Natural killer cell (primary cell): ENCODE results near the gene BRF1. TPM values are rescaled to one million over a fixed set of nuclear protein-coding genes. Genes with fewer than 3 reads are reported as not detected.
A peak's percentile ranks its signal among the peaks of the same experiment; 100 is the strongest.

Experiments
- ATAC-seq, 3 donors: fragments of 150-1000 bp in 2 of 3; fragments of 200-7000 bp in 1 of 3; cut with Tn5 transposase; 1 replicate in 1 of 3; 2 replicates in 2 of 3; pipeline ENCODE4 v1.10.0; 2021; ENCODE audit warnings: mild to moderate bottlenecking in 2 of 3, moderate library complexity in 2 of 3
- DNase-seq, 2 donors: peaks; one replicate each; pipeline versions ENCODE4 v3.0.0 to v3.0.0-alpha.2; 2013 to 2021; ENCODE audit warnings: mixed read lengths in 1 of 2
- H3K27ac ChIP-seq: one replicate; pipeline ENCODE4 v1.5.1; 2013; ENCODE audit warnings: mild to moderate bottlenecking, low read length
- H3K27me3 ChIP-seq: one replicate; pipeline ENCODE4 v1.6.1; 2013; ENCODE audit warnings: low read length; ENCODE audit not compliant: control insufficient read depth, insufficient read depth
- H3K36me3 ChIP-seq: one replicate; pipeline ENCODE4 v1.6.1; 2013; ENCODE audit warnings: low read length; ENCODE audit not compliant: control insufficient read depth, insufficient read depth
- H3K4me1 ChIP-seq: one replicate; pipeline ENCODE4 v1.6.1; 2013; ENCODE audit warnings: low read length; ENCODE audit not compliant: control insufficient read depth, insufficient read depth
- H3K4me3 ChIP-seq: one replicate; pipeline ENCODE4 v1.5.1; 2013; ENCODE audit warnings: low read length
- H3K9me3 ChIP-seq: one replicate; pipeline ENCODE4 v1.6.1; 2013; ENCODE audit warnings: low read length; ENCODE audit not compliant: control insufficient read depth, insufficient read depth
- H3K27ac Mint-ChIP-seq, 2 donors: one replicate each; pipeline ENCODE4 v1.8.0; 2022; ENCODE audit warnings: mild to moderate bottlenecking in 2 of 2, mixed read lengths in 2 of 2, moderate library complexity in 1 of 2
- H3K27me3 Mint-ChIP-seq, 2 donors: one replicate each; pipeline ENCODE4 v1.8.0; 2022; ENCODE audit warnings: low read depth in 2 of 2, mixed read lengths in 2 of 2
- H3K36me3 Mint-ChIP-seq: one replicate; pipeline ENCODE4 v1.8.0; 2022; ENCODE audit warnings: mixed read lengths
- H3K4me1 Mint-ChIP-seq, 2 donors: one replicate each; pipeline ENCODE4 v1.8.0; 2022; ENCODE audit warnings: mixed read lengths in 2 of 2
- H3K4me3 Mint-ChIP-seq: one replicate; pipeline ENCODE4 v1.8.0; 2022; ENCODE audit warnings: mild to moderate bottlenecking, moderate library complexity, mixed read lengths
- H3K9me3 Mint-ChIP-seq, 2 donors: one replicate each; pipeline ENCODE4 v1.8.0; 2022; ENCODE audit warnings: mixed read lengths in 2 of 2
- CTCF ChIP-seq: fragments of 200-600 bp; IDR thresholded peaks from one replicate; pipeline ENCODE4 v1.8.0; 2022; ENCODE audit warnings: antibody characterized with exemption
- WGBS: methylation state at CpG from one replicate; pipeline ENCODE4 v1.1.7; 2013; ENCODE audit warnings: missing lambda C conversion rate; ENCODE audit not compliant: insufficient coverage; 5-methylcytosine and 5-hydroxymethylcytosine counted together
- intact Hi-C: fragments of 100-400 bp; cut with micrococcal nuclease; formaldehyde crosslinking; loops from one replicate; pipeline ENCODE4 v1.14.2; 2022
- total RNA-seq, 4 donors: library from RNA; stranded (reverse); fragments of 120-200 nt in 1 of 4; gene quantifications; one replicate each; pipeline versions ENCODE4 v1.2.3 to v1.2.4, GENCODE V29; 2013 to 2022

BRF1 gene
- total RNA-seq, 3 donors from 2014 or later (not counting 1 experiment from before 2014, with no cell fraction given) = 82.4 to 92.7 (median 87.4) TPM

- H3K27ac Mint-ChIP-seq = peak overlapping the region; percentile 79 to 84
- no peaks in the 10 kb centered on the region for H3K9me3 ChIP-seq
- H3K9me3 Mint-ChIP-seq = no peaks in the 10 kb centered on the region
- DNase-seq = no peak
- WGBS = 14% methylated on average over 48 of the region's 48 CpGs
- intact Hi-C loops = no loop called here
- peaks cover 31% of the 10 kb centered on the region for H3K4me1 ChIP-seq
- peaks cover 23 to 25% of the 10 kb centered on the region in 2 donors for H3K4me1 Mint-ChIP-seq
- no peaks in the 10 kb centered on the region for H3K36me3 Mint-ChIP-seq
- TF ChIP-seq CTCF = no peak
- peak; percentile 1 to 27 (median 24) for ATAC-seq
- H3K36me3 ChIP-seq = no peaks in the 10 kb centered on the region
- peak overlapping the region; percentile 37 for H3K4me3 ChIP-seq
- no peaks in the 10 kb centered on the region for H3K27me3 Mint-ChIP-seq
- peak overlapping the region; percentile 85 for H3K4me3 Mint-ChIP-seq
- peak overlapping the region; percentile 66 for H3K27ac ChIP-seq
- no peaks in the 10 kb centered on the region for H3K27me3 ChIP-seq
Observed at GRCh38 chr14:105313381-105314286, 12.8 kb upstream of the BRF1 start.

- 94% methylated on average over 13 of the region's 13 CpGs for WGBS
- no peak overlapping the region for H3K27ac ChIP-seq
- no peaks in the 10 kb centered on the region for H3K36me3 Mint-ChIP-seq
- ATAC-seq (no peak), DNase-seq (no peak)
- H3K4me3 Mint-ChIP-seq = peak overlapping the region; percentile 85
- no peaks in the 10 kb centered on the region for H3K27me3 Mint-ChIP-seq
- H3K36me3 ChIP-seq = no peaks in the 10 kb centered on the region
- H3K4me3 ChIP-seq = no peak overlapping the region
- H3K4me1 Mint-ChIP-seq = peaks cover 23 to 25% of the 10 kb centered on the region in 2 donors
- intact Hi-C loops = no loop called here
- no peak for TF ChIP-seq CTCF
- peaks cover 29% of the 10 kb centered on the region for H3K4me1 ChIP-seq
- H3K27ac Mint-ChIP-seq = peak overlapping the region; percentile 79 to 84
- no peaks in the 10 kb centered on the region for H3K27me3 ChIP-seq
- no peaks in the 10 kb centered on the region for H3K9me3 ChIP-seq
- no peaks in the 10 kb centered on the region for H3K9me3 Mint-ChIP-seq
Observed at GRCh38 chr14:105312973-105313372, 12.2 kb upstream of the BRF1 start.

- no peak for DNase-seq
Observed at GRCh38 chr14:105311838-105312237, 11.0 kb upstream of the BRF1 start.

More at GRCh38 chr14:105311838-105312237, 11.0 kb upstream of the BRF1 start:
- no peak for TF ChIP-seq CTCF
- H3K9me3 Mint-ChIP-seq = no peaks in the 10 kb centered on the region
- H3K4me1 ChIP-seq = peaks cover 27% of the 10 kb centered on the region
- H3K4me3 Mint-ChIP-seq = no peak overlapping the region
- no peak for ATAC-seq
- H3K27ac ChIP-seq = no peak overlapping the region
- intact Hi-C loops = no loop called here
- no peak overlapping the region for H3K27ac Mint-ChIP-seq
- 95% methylated on average over 12 of the region's 12 CpGs for WGBS
- no peaks in the 10 kb centered on the region for H3K9me3 ChIP-seq
- H3K27me3 Mint-ChIP-seq = no peaks in the 10 kb centered on the region
- no peaks in the 10 kb centered on the region for H3K36me3 Mint-ChIP-seq
- no peak overlapping the region for H3K4me3 ChIP-seq
- H3K27me3 ChIP-seq = no peaks in the 10 kb centered on the region
- H3K36me3 ChIP-seq = no peaks in the 10 kb centered on the region
- peaks cover 15 to 23% of the 10 kb centered on the region in 2 donors for H3K4me1 Mint-ChIP-seq
